ENCODE results near the gene ARFGEF2.

DNA sequence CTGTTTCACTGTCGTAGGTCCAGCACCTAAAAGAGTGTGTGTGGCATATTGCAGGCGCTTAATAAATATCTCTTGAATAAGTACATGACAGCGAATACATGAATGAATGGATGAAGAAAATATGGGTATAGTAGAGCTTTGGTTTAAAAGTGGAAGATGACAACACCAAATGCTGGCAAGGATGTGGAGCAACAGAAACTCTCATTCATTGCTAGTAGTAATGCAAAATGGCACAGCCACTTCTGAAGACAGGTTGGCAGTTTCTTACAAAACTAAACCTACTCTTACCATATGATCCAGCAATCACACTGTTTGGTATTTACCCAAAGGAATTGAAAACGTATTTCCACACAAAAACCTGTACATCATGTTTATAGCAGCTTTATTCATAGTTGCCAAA, 36.3 kb upstream of the ARFGEF2 start:
- TF ChIP-seq, protein P1, sequence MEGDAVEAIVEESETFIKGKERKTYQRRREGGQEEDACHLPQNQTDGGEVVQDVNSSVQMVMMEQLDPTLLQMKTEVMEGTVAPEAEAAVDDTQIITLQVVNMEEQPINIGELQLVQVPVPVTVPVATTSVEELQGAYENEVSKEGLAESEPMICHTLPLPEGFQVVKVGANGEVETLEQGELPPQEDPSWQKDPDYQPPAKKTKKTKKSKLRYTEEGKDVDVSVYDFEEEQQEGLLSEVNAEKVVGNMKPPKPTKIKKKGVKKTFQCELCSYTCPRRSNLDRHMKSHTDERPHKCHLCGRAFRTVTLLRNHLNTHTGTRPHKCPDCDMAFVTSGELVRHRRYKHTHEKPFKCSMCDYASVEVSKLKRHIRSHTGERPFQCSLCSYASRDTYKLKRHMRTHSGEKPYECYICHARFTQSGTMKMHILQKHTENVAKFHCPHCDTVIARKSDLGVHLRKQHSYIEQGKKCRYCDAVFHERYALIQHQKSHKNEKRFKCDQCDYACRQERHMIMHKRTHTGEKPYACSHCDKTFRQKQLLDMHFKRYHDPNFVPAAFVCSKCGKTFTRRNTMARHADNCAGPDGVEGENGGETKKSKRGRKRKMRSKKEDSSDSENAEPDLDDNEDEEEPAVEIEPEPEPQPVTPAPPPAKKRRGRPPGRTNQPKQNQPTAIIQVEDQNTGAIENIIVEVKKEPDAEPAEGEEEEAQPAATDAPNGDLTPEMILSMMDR (IDR thresholded peaks at IDR 0.05; ENCODE audit: poor library complexity, severe bottlenecking), result no peak
- TF ChIP-seq EZH2 (IDR thresholded peaks at IDR 0.05; ENCODE audit: borderline replicate concordance, insufficient read depth, low read length, poor library complexity, severe bottlenecking) (no peak), RAD21 (conservative IDR thresholded peaks at IDR 0.05) (no peak), SMC3 (conservative IDR thresholded peaks at IDR 0.05; ENCODE audit: poor library complexity) (no peak), MXI1 (conservative IDR thresholded peaks at IDR 0.05; ENCODE audit: poor library complexity, severe bottlenecking) (no peak), POLR2AphosphoS5 (IDR thresholded peaks at IDR 0.05) (no peak), EP300 (conservative IDR thresholded peaks at IDR 0.05; ENCODE audit: poor library complexity, severe bottlenecking) (no peak), TAF1 (IDR thresholded peaks at IDR 0.05; ENCODE audit: low read depth) (no peak)
- TF ChIP-seq, protein P2, sequence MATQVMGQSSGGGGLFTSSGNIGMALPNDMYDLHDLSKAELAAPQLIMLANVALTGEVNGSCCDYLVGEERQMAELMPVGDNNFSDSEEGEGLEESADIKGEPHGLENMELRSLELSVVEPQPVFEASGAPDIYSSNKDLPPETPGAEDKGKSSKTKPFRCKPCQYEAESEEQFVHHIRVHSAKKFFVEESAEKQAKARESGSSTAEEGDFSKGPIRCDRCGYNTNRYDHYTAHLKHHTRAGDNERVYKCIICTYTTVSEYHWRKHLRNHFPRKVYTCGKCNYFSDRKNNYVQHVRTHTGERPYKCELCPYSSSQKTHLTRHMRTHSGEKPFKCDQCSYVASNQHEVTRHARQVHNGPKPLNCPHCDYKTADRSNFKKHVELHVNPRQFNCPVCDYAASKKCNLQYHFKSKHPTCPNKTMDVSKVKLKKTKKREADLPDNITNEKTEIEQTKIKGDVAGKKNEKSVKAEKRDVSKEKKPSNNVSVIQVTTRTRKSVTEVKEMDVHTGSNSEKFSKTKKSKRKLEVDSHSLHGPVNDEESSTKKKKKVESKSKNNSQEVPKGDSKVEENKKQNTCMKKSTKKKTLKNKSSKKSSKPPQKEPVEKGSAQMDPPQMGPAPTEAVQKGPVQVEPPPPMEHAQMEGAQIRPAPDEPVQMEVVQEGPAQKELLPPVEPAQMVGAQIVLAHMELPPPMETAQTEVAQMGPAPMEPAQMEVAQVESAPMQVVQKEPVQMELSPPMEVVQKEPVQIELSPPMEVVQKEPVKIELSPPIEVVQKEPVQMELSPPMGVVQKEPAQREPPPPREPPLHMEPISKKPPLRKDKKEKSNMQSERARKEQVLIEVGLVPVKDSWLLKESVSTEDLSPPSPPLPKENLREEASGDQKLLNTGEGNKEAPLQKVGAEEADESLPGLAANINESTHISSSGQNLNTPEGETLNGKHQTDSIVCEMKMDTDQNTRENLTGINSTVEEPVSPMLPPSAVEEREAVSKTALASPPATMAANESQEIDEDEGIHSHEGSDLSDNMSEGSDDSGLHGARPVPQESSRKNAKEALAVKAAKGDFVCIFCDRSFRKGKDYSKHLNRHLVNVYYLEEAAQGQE (IDR thresholded peaks at IDR 0.05; ENCODE audit: borderline replicate concordance), result no peak
